NCI-H2171 treated with DMSO at 0.1 percent for 48 hours (cell line): ENCODE data around the gene RASSF1.
A peak's percentile ranks its signal among the peaks of the same experiment; 100 is the strongest.

Experiments
- DNase-seq: peaks from one replicate; lab custom pipeline; 2025; lab: John Stamatoyannopoulos, UW

RASSF1 gene

DNA sequence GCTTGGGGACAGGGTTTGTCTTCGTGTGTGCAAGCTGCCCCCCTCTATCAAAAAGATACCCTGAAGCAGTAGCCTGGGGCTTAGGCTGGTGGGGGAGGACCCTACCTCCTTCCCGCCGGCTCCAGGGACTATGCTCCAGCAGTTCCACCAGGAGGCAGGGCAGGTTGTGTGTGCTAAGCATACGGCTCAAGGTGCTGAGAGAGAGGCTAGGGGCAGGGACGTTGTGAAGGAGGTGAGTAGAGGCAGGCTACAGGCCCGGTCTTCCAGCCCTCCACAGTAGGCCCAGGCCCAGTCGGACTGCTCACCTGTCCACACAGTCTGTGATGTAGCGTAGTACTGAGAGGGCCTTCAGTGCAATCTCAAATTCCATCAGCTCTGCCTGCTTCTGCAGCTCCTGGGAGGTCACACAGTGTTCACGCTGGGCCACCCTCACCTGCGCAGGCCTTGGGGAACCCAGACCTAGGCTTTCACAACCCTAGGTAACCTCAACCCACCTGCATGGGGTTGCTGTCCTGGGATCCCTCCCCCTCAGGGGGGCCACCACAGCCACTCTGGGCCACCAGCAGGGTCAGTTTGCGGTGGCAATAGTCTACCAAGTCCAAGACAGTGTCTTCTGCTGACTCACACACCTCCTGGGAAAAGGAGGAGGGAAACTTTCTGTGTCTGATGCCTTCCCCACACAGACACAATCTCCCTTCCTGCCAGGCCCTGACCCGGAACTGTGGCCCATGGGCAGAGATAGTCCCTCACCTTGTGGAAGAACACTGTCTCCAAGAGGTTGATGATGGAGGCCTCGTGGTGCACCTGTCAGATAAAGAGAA is 2.4 kb upstream of the RASSF1 start:
- DNase-seq, result no peak

- no peak for DNase-seq
These were observed 1.5 kb upstream of the RASSF1 start for GRCh38 chr3:50341996-50342650.

DNA sequence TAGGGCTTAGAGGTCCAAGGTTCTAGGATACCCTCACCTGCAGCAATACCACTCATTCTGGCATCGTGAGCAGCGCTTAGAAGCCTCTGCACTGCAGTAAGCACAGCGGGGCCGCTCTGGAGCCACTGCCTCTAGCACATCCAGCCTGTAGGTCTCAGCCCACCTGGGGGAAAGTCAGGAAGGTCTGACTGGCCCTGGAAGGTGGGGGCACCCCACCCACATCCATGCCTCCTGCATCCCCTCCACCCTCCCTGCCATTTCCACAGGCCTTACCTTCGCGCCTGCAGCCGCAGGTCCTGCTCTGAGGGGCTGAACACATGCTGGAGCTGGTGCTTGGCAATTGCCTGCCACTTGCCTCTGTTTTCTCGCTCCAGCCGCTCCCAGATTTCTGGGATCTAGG is 901 bp upstream of the RASSF1 start:
- DNase-seq, result no peak

DNA sequence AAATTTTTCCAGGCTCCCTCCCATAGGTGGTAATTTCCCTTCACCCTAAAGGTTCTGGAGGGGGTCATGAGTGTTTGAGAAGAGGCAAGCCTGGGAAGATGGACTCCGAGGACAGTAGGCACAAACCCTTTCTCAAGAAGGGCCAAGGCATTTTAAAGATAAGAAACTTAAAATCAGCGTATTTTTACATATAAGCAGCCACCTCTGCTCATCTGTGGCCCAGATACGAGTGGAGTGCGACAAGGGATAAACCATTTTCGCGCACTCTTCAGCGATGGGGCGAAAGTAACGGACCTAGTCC is 539 bp downstream of the RASSF1 start:
- DNase-seq, result no peak

DNA sequence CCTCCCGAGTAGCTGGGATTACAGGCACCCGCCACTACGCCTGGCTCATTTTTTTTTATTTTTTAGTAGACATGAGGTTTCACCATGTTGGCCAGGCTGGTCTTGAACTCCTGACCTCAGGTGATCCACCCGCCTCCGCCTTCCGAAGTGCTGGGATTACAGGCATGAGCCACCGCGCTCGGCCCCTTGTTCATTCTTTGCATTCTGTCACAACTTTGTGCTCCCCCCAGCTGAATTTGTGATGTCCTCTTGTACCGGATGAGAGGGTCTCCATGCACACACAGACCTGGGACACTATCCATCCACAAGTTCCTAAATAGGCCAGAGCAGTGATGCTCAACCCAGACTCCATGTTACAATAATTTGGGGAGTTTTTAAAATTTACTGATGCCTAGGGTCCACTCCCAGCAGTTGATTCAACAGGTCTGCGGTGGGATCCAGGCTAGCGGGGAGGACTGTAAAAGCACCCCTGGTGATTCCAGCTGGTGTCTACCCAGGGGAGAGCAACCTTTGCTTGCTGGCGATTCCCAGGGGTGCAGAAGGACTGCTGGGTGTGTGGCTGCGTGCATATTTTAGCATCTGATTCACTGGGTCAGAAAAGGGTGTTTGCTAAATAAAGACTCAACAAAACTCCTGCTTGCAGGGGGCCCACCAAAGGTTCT is 1.0 kb downstream of the RASSF1 start:
- no peak for DNase-seq

GRCh38 chr3:50338965-50339364 is 1.7 kb downstream of the RASSF1 start:
- DNase-seq, result no peak

GRCh38 chr3:50337175-50337861 is 3.3 kb downstream of the RASSF1 start:
- DNase-seq, result peak; percentile 92

GRCh38 chr3:50336452-50337174 is 4.0 kb downstream of the RASSF1 start:
- DNase-seq, result peak; percentile 6

DNA sequence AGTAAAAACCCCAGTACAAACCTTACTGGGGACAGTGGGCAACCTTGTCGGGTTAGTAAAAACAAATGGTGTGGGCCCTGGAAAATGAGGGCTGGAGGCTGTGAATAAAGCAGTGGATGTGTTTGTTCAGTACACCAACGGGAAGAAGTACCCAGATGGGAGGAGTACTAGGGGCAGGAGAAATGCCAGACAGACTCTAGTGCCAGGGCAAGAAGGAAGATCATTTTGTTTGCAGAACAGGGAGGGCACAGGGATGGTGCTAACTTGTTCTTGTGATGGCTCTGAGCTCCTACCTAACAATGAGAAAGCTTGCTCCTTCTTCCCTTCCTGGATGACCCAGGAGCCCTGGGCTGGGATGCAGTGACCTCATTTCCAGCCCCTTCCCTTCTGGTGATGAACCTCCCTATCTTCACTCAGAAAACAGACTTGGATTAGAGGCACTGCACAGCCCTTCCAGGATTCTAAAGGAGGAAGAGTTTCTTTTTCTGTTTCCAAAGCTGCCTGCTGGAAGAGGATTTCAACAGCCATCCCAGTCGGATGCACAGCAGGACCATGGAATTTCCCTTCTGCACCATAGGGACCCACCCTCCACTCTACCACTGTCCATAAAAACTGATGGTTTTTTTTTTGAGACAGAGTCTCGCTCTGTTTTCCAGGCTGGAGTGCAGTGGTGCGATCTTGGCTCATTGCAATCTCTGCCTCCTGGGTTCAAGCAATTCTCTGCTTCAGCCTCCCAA is 6.1 kb downstream of the RASSF1 start:
- DNase-seq, result no peak

DNA sequence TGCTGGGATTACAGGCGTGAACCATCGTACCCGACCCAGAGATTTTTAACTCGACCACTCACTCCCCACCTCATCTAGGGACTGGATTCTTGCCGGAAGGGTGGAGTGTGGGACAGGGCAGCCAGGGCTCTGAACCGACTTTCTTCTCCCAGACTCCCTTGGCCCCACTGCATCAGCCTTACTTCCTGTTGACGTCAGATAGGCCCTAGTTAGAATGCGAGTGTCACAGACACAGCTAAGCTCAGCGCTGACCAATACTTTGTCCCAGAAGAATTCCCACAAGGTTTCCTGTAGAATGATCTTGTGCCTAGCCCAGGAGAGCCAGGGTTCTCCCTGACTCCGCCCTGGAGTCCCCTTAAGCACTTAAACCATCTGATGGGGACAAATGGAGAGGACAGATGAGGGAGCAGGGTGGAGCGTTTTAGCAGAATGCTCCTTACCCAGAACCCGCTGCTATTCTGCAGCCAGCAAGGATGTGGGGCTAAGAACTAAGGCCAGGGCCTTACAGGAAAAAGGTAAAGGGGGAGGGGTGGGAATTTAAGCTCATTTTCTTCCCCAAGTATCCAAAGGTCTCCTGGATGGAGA is 6.8 kb downstream of the RASSF1 start:
- DNase-seq, result no peak

GRCh38 chr3:50331364-50331907 is 9.2 kb downstream of the RASSF1 start:
- DNase-seq, result no peak

DNA sequence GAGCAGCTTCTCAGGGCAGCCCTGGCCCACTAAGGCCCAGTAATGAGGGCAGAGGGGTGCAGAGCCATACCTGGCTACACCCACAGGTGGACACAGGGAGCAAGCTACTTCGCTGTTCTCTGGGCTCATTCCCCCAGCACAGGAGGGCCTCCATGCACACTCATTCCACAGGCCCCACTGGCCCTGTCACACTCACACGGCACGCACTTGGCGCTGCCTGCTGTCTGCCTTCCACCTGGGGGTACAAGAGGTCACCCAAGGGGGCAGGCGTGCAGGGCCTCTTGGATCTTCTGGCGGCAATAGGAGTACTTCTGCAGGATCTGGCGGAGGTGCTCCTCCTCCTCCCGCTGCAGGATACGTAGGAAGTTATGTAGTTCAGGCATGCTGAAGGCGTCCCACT is 10.3 kb downstream of the RASSF1 start:
- DNase-seq, result no peak

DNA sequence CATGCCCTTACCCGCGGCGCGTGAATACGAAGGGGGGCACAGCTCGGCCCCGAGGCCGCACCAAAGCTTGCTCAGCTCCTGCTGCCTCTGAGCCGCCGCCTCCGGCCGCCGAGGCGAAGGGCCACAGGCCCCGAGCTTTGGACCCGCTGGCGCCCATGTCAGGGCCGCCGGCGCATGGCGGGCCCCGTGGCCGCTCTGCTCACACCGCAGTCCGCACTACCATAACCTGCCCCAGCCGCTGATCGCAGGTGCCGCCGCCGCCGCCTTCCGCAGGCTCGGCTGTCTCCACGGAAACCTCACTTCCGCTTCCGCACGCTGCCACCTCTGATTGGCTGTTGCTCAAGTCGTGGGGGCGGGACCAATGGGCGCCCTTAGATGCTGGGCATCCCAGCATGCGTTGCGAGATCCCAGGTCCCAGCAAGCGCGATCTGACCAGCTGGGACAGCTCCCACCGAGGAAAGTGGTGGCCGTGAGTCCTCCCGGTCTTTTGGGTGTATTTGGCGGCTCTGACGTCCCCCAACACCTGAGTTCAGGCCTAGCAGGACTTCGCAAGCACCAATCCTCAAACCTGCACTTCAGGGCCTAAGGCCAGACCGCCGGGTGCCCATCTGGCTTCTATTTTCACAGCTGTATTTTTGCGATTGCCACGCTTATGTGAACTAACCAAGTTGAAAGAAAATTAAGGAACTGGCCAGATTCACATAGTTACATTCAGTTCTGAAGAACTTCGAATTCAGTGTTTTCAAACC is 12.5 kb downstream of the RASSF1 start, which contains the start of gene TUSC2:
TUSC2 (minus strand) TSS at position 281 of the 749 bp plus-strand sequence; CDS start at position 157, 124 bp downstream.
- peak; percentile 85 for DNase-seq

DNA sequence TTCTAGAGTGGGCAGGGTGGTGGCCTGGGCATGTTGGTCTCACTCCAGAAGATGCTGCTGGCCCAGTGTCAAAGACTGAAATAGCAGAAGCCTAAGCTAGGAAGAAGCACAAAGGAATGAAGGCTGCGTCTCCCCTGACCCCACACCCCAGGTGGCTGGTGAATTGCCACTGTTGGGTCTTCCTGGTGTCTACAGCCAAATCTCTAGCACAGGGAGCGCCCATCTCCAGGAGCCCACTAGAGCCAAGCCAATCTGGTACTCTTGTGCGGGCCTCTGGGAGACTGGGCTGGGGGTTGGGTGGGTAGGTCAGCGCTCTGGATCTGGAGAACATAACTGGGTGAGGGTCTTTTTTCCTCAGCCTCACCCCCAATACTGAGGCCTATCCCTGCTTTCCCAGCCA is 13.5 kb downstream of the RASSF1 start:
- no peak for DNase-seq

GRCh38 chr3:50326182-50326541 is 14.5 kb downstream of the RASSF1 start:
- no peak for DNase-seq

- DNase-seq, result no peak
These were observed 15.0 kb downstream of the RASSF1 start for GRCh38 chr3:50325497-50326181.

DNA sequence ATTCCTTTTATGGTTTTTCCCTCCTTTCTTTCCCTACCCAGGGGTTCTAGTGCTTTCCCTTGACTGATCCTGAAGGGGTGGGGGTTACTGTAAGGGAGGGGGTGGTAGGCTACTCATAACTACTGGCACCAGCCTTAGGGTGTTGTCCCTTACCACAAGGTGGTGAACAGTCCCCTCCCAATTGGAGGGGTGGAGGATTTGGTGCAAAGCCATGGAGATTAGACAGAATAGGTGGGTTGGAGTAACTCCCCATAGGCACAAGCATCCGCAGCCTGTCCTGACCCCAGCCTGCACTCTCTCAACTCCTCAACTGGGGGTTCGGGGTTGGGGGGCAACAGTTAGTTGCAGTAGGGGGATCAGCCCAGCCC is 15.5 kb downstream of the RASSF1 start:
- DNase-seq, result no peak

GRCh38 chr3:50324351-50325112 is 16.1 kb downstream of the RASSF1 start:
- peak; percentile 39 for DNase-seq
